IMR-90 (cell line): ENCODE measurements around the gene LMAN2. TPM values are rescaled to one million over a fixed set of nuclear protein-coding genes. Genes with fewer than 3 reads are reported as not detected.

ENCODE experiments used
- ATAC-seq: fragments of 200-7000 bp; cut with Tn5 transposase; 2 replicates; pipeline ENCODE4 v1.9.1; 2020; ENCODE audit warnings: low read depth, mild to moderate bottlenecking, moderate library complexity
- BruUV-seq: library from RNA; stranded (reverse); fragments of 400-500 nt; replicated peaks from 2 replicates; lab custom pipeline; 2021; lab: Mats Ljungman, UMichigan
- CTCF ChIA-PET: fragments of 300-600 bp; formaldehyde crosslinking; extraction: SDS; loops from one replicate; lab custom pipeline; 2021; ENCODE audit warnings: antibody characterized with exemption; lab: Yijun Ruan, JAX
- POLR2A ChIA-PET: fragments of 300-600 bp; sonication (Branson Sonifier 250); formaldehyde crosslinking; loops from one replicate; lab custom pipeline; 2022; ENCODE audit warnings: antibody characterized with exemption; ENCODE audit not compliant: unreplicated experiment; lab: Charles Lee
- DNase-seq: peaks from one replicate; pipeline ENCODE4 v3.0.0; 2013
- H2AFZ ChIP-seq: replicated peaks from 2 replicates; pipeline ENCODE3; 2013; ENCODE audit warnings: low read length, mild to moderate bottlenecking; ENCODE audit not compliant: poor library complexity
- H2AK5ac ChIP-seq: 2 replicates; pipeline ENCODE4 v1.6.1; 2013; ENCODE audit warnings: low read depth, low read length, inconsistent platforms
- H2AK9ac ChIP-seq: replicated peaks from 2 replicates; pipeline ENCODE3; 2013; ENCODE audit warnings: mild to moderate bottlenecking, low read depth, low read length, moderate library complexity; ENCODE audit not compliant: poor library complexity
- H2BK120ac ChIP-seq: 2 replicates; pipeline ENCODE4 v1.6.1; 2013; ENCODE audit warnings: low read depth, low read length, inconsistent platforms
- H2BK15ac ChIP-seq: 3 replicates; pipeline ENCODE4 v1.6.1; 2013; ENCODE audit warnings: low read depth, low read length, inconsistent platforms
- H2BK20ac ChIP-seq: 2 replicates; pipeline ENCODE4 v1.6.1; 2013; ENCODE audit warnings: low read depth, mild to moderate bottlenecking, inconsistent platforms, low read length, moderate library complexity
- H2BK5ac ChIP-seq: 2 replicates; pipeline ENCODE4 v1.6.1; 2013; ENCODE audit warnings: mild to moderate bottlenecking, low read depth, low read length, inconsistent platforms; ENCODE audit not compliant: poor library complexity, severe bottlenecking
- H3K14ac ChIP-seq: replicated peaks from 2 replicates; pipeline ENCODE4 v1.6.1; 2013; ENCODE audit warnings: low read depth, low read length, inconsistent platforms
- H3K18ac ChIP-seq: 2 replicates; pipeline ENCODE4 v1.6.1; 2013; ENCODE audit warnings: low read depth, low read length, control low read depth
- H3K23ac ChIP-seq: 2 replicates; pipeline ENCODE4 v1.6.1; 2013; ENCODE audit warnings: low read depth, low read length, inconsistent platforms
- H3K27ac ChIP-seq: 2 replicates; pipeline ENCODE4 v1.5.1; 2013; ENCODE audit warnings: mild to moderate bottlenecking, control low read depth, low read length; ENCODE audit not compliant: insufficient read depth
- H3K27me3 ChIP-seq: 2 replicates; pipeline ENCODE4 v1.6.1; 2013; ENCODE audit warnings: low read length; ENCODE audit not compliant: control insufficient read depth, insufficient read depth
- H3K36me3 ChIP-seq: 2 replicates; pipeline ENCODE4 v1.6.1; 2013; ENCODE audit warnings: low read length, mixed read lengths; ENCODE audit not compliant: control insufficient read depth, insufficient read depth
- H3K4ac ChIP-seq: 2 replicates; pipeline ENCODE4 v1.6.1; 2013; ENCODE audit warnings: low read depth, low read length, inconsistent platforms
- H3K4me1 ChIP-seq: 2 replicates; pipeline ENCODE4 v1.6.1; 2013; ENCODE audit warnings: low read length, mixed read lengths; ENCODE audit not compliant: control insufficient read depth, insufficient read depth
- H3K4me2 ChIP-seq: 2 replicates; pipeline ENCODE4 v1.6.1; 2013; ENCODE audit warnings: low read depth, mild to moderate bottlenecking, control low read depth, low read length, moderate library complexity
- H3K4me3 ChIP-seq: 2 replicates; pipeline ENCODE4 v1.5.1; 2013; ENCODE audit warnings: low read depth, mild to moderate bottlenecking, control low read depth, low read length, moderate library complexity; ENCODE audit not compliant: insufficient read depth
- H3K56ac ChIP-seq: 2 replicates; pipeline ENCODE4 v1.6.1; 2013; ENCODE audit warnings: low read length, inconsistent platforms; ENCODE audit not compliant: insufficient read depth; ENCODE audit errors: extremely low read depth
- H3K79me1 ChIP-seq, 2 experiments: 2 replicates each; pipeline ENCODE4 v1.6.1; 2013; ENCODE audit warnings: low read length in 2 of 2, inconsistent platforms in 1 of 2, low read depth in 1 of 2
- H3K9ac ChIP-seq: 2 replicates; pipeline ENCODE4 v1.6.1; 2013; ENCODE audit warnings: low read depth, low read length, control low read depth
- H3K9me1 ChIP-seq: 2 replicates; pipeline ENCODE4 v1.6.1; 2013; ENCODE audit warnings: low read length, inconsistent platforms; ENCODE audit not compliant: insufficient read depth
- H3K9me3 ChIP-seq: 2 replicates; pipeline ENCODE4 v1.6.1; 2013; ENCODE audit warnings: low read length; ENCODE audit not compliant: control insufficient read depth, insufficient read depth
- H4K20me1 ChIP-seq: 2 replicates; pipeline ENCODE4 v1.6.1; 2013; ENCODE audit warnings: low read length, inconsistent platforms; ENCODE audit not compliant: insufficient read depth
- H4K5ac ChIP-seq: 2 replicates; pipeline ENCODE4 v1.6.1; 2013; ENCODE audit warnings: mild to moderate bottlenecking, low read depth, low read length, control low read depth
- H4K8ac ChIP-seq, 2 experiments: 2 replicates each; pipeline ENCODE4 v1.6.1; 2013; ENCODE audit warnings: low read depth in 2 of 2, low read length in 2 of 2, control low read depth in 1 of 2, inconsistent platforms in 1 of 2
- H4K91ac ChIP-seq: 2 replicates; pipeline ENCODE4 v1.6.1; 2013; ENCODE audit warnings: low read depth, low read length, inconsistent platforms; ENCODE audit not compliant: insufficient read depth
- CEBPB ChIP-seq: IDR thresholded peaks from 2 replicates; pipeline ENCODE4 v1.6.1; 2012; ENCODE audit warnings: low read depth, low read length, improper control_type of control experiment
- CHD1 ChIP-seq: IDR thresholded peaks from 2 replicates; pipeline ENCODE4 v1.6.1; 2012; ENCODE audit warnings: low read depth, low read length, improper control_type of control experiment
- RAD21 ChIP-seq: IDR thresholded peaks from 2 replicates; pipeline ENCODE4 v1.6.1; 2012; ENCODE audit warnings: low read length, improper control_type of control experiment
- RFX5 ChIP-seq: IDR thresholded peaks from 2 replicates; pipeline ENCODE4 v1.8.0; 2012; ENCODE audit warnings: low read depth, mild to moderate bottlenecking, low read length, moderate library complexity
- WGBS, 2 experiments: methylation state at CpG; one replicate each; pipeline versions ENCODE4 v1.1.5 to v1.1.7; 2013; ENCODE audit warnings: missing lambda C conversion rate in 2 of 2; ENCODE audit not compliant: insufficient read length in 1 of 2; ENCODE audit errors: extremely low coverage in 2 of 2; 5-methylcytosine and 5-hydroxymethylcytosine counted together
- dilution Hi-C: fragments of 300-500 bp; cut with HindIII; formaldehyde crosslinking; loops from one replicate; pipeline ENCODE4 v1.14.3; 2018; ENCODE audit warnings: low sequenced_read_pairs; ENCODE audit not compliant: unreplicated experiment
- in situ Hi-C: fragments of 300-500 bp; cut with MboI; formaldehyde crosslinking; loops from 3 replicates; pipeline ENCODE4 v1.14.3; 2019; ENCODE audit warnings: low sequenced_read_pairs, inconsistent platforms, mixed read lengths
- intact Hi-C: fragments of 100-400 bp; cut with micrococcal nuclease; formaldehyde crosslinking; loops from 2 replicates; pipeline ENCODE4 v1.10.0; 2022
- polyA plus RNA-seq, 3 experiments: library from polyadenylated mRNA; depleted of rRNA; stranded (reverse); fragments of >200 nt; gene quantifications; 2 replicates each; pipeline ENCODE4 v1.2.3, GENCODE V29; 2012; ENCODE audit warnings: low replicate concordance in 1 of 3
- total RNA-seq: library from RNA; depleted of rRNA; stranded (reverse); fragments of >200 nt; gene quantifications from 2 replicates; pipeline ENCODE4 v1.2.3, GENCODE V29; 2012
- TF ChIP-seq, protein P1 (sequence below): fragments of 150-350 bp; IDR thresholded peaks from 2 replicates; pipeline ENCODE4 v1.6.1; 2016; ENCODE audit warnings: low read depth, mild to moderate bottlenecking, low read length, moderate library complexity, borderline replicate concordance
- TF ChIP-seq, protein P2 (sequence below): conservative IDR thresholded peaks from 2 replicates; pipeline ENCODE4 v1.5.1; 2012; ENCODE audit warnings: mild to moderate bottlenecking, low read depth, low read length, improper control_type of control experiment

LMAN2 gene
- total and polyA plus RNA-seq, 2 of the 4 experiments (the other 2 are of a cell fraction) = 253 to 303 TPM

- 43% methylated on average over 1 of the region's 8 CpGs; no CpG with 5 or more reads in 1 of the 2 experiments for WGBS, 2 experiments
- H2AK9ac ChIP-seq = no peak overlapping the region
- peaks cover 65% of the 10 kb centered on the region for H3K27me3 ChIP-seq
- no peak overlapping the region for H3K23ac ChIP-seq
- H3K9me3 ChIP-seq = peaks cover 2% of the 10 kb centered on the region; the same call in 1 of the 2 replicates
- POLR2A ChIA-PET = no interaction called here
- no peak overlapping the region for H4K91ac ChIP-seq
- no peak for TF ChIP-seq RFX5
- no peak for TF ChIP-seq CHD1
- TF ChIP-seq RAD21 = no peak
- TF ChIP-seq CEBPB = no peak
- TF ChIP-seq, protein P1, sequence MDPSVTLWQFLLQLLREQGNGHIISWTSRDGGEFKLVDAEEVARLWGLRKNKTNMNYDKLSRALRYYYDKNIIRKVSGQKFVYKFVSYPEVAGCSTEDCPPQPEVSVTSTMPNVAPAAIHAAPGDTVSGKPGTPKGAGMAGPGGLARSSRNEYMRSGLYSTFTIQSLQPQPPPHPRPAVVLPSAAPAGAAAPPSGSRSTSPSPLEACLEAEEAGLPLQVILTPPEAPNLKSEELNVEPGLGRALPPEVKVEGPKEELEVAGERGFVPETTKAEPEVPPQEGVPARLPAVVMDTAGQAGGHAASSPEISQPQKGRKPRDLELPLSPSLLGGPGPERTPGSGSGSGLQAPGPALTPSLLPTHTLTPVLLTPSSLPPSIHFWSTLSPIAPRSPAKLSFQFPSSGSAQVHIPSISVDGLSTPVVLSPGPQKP = no peak
- TF ChIP-seq, protein P2, sequence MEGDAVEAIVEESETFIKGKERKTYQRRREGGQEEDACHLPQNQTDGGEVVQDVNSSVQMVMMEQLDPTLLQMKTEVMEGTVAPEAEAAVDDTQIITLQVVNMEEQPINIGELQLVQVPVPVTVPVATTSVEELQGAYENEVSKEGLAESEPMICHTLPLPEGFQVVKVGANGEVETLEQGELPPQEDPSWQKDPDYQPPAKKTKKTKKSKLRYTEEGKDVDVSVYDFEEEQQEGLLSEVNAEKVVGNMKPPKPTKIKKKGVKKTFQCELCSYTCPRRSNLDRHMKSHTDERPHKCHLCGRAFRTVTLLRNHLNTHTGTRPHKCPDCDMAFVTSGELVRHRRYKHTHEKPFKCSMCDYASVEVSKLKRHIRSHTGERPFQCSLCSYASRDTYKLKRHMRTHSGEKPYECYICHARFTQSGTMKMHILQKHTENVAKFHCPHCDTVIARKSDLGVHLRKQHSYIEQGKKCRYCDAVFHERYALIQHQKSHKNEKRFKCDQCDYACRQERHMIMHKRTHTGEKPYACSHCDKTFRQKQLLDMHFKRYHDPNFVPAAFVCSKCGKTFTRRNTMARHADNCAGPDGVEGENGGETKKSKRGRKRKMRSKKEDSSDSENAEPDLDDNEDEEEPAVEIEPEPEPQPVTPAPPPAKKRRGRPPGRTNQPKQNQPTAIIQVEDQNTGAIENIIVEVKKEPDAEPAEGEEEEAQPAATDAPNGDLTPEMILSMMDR = no peak
- H3K18ac ChIP-seq = no peak overlapping the region
- CTCF ChIA-PET = no interaction called here
- intact Hi-C loops (no loop called here), dilution Hi-C loops (no loop called here), in situ Hi-C loops (no loop called here)
- no peaks in the 10 kb centered on the region for H3K79me1 ChIP-seq
- no peak overlapping the region for H4K8ac ChIP-seq
- no peak overlapping the region for H3K4ac ChIP-seq
- no peak for DNase-seq
- BruUV-seq = no TSS peak
- no peaks in the 10 kb centered on the region for H4K20me1 ChIP-seq
- H3K4me1 ChIP-seq = no peaks in the 10 kb centered on the region
- H2BK5ac ChIP-seq = no peak overlapping the region
- no peak overlapping the region for H3K14ac ChIP-seq
- H2AK5ac ChIP-seq = no peak overlapping the region
- H3K4me3 ChIP-seq = no peak overlapping the region
- no peak overlapping the region for H2BK120ac ChIP-seq
- no peak overlapping the region for H4K5ac ChIP-seq
- H2AFZ ChIP-seq = no peak overlapping the region
- H3K9ac ChIP-seq = no peak overlapping the region
- H3K4me2 ChIP-seq = no peak overlapping the region
- H3K56ac ChIP-seq = no peak overlapping the region
- H2BK15ac ChIP-seq = no peak overlapping the region
- no peak for ATAC-seq
- H3K27ac ChIP-seq = no peak overlapping the region
- no peaks in the 10 kb centered on the region for H3K9me1 ChIP-seq
- H3K36me3 ChIP-seq = no peaks in the 10 kb centered on the region
- H2BK20ac ChIP-seq = no peak overlapping the region
Measured at GRCh38 chr5:177396078-177396477, 44.6 kb upstream of the LMAN2 start.
